Measurements from ENCODE around the gene LST1.
A peak's percentile ranks its signal among the peaks of the same experiment; 100 is the strongest.

LST1 gene

DNA sequence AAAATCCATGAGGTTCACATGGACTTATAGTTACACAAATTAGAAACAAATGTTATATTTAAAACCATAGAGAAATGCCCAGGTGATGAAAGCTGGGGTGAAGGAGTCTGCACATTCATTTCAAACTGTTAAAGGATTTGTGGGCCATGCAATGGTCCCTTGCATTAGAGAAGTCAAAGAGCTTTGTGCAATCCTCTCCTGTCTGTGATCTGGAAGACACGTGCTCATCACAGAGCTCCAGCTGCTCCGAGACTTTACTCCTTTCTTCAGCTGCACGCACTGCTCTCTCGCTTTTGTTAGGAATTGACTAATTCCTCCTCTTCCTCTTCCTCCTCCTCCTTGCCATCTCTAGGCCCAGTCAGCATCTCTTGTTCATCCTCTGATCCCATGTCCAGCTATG, 24.9 kb downstream of the LST1 start:
- intact Hi-C loops (cut with DNase I): no loop called here

DNA sequence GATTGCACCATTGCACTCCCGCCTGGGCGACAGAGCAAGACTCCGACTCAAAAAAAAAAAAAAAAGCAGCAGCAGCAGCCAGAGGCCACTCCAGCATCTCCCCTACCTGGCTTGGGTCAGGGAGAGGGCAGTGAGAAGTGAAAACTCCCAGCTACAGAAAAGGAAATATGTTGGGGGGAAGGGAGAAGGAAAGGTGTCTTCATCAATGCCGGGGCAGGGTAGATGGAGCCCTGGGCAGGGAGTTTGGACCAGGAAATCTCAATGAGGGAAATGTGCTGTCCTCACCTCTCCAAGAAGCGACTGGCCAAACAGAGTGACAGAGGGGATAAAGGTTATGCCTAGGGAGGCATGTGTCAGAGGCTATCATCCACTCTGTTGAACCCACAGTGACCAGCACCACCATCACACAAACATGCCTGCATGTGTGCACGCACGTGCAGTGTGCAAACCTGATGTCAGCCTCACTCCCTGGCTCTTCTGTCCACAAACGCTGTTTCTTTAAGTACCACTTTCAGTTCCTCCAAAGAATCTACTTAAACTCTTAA, 28.1 kb downstream of the LST1 start:
- DNase-seq: no peak

More for the DNA sequence above, 24.9 kb downstream of the LST1 start:
- no peak for DNase-seq

DNA sequence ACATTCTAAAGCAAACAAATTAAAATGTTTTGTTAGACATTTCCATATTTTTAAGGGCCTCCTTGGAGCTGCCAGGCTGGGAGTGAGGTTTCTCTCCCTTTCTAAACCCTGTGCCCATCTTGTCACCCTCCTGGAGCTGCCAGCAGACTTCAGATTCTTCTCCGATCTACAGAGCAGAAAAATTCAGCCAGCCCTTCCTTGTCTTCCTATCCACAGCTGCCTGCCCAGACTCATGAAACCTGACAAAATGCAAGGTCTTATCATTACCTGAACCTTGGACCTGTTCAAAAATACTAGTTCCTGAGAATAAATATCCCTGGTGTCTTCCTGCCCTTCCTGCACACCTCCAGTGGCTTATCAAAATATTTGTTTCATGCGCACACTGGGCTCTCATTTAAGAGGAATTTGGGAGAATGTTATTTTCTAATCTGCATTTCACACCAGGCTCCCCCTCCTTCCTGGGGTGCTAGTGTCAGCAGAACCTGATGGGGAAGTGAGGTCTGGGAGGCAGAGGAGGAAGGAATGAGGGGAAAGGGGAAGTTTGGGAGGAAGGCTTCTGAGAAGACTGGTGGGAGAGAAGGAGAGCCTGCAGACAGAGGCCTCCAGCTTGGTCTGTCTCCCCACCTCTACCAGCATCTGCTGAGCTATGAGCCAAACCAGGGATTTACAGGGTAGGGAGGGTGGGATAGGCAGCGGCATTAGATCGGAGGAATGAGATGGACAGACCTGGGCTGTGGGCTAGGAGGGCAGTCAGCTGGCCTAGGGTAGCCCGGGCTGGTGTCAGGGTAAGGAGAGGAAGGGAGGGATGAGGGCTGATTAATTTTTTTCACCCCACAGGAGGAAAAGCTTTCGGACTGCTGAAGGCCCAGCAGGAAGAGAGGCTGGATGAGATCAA, 28.9 kb downstream of the LST1 start, which contains the start of gene AIF1:
Gene AIF1, plus strand, starts transcription at position 551 of the 895 bp plus-strand sequence. Its CDS starts 96 bp downstream, at position 647.
- intact Hi-C loops (cut with DNase I): no loop called here
- DNase-seq: no peak

More for the DNA sequence above, 28.1 kb downstream of the LST1 start:
- intact Hi-C loops (cut with DNase I): no loop called here

DNA sequence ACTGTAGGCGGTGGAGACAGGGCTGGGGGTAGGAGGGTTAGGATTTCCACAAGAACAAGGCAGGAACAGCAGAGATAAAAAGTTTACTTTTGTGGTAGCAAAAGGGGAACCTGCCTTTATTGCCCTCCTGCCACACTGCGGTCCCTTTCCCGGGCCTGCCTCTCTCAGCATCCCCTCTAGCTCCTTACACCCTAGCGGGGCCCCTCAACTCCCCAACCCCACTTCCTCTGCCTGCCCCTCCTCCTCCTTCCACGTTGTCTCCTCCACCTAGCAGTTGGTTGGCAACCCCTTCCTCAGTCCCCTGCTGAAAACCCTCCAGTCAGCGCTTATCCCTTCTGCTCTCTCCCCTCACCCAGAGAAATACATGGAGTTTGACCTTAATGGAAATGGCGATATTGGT, 29.7 kb downstream of the LST1 start:
- intact Hi-C loops (cut with DNase I): no loop called here
- DNase-seq: no peak

DNA sequence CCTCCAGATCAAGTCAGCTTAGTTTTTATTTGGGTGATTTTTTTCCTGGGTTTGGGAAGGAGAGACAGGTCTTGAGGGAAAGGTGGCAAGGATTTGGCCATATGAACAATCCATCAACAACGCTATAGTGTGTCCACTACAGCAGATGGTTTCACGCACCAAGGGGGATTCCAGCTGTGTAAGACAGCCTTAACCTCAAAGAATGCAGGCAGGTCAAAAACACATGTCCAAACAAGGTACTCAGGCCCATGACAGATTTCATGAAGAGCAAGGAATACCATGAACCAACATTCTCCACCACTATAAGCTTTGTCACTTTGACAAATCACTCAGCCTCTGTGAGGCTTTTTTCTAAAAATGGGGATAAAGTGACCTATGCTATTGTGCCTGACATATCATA, 30.9 kb downstream of the LST1 start:
- intact Hi-C loops (cut with DNase I): no loop called here

DNA sequence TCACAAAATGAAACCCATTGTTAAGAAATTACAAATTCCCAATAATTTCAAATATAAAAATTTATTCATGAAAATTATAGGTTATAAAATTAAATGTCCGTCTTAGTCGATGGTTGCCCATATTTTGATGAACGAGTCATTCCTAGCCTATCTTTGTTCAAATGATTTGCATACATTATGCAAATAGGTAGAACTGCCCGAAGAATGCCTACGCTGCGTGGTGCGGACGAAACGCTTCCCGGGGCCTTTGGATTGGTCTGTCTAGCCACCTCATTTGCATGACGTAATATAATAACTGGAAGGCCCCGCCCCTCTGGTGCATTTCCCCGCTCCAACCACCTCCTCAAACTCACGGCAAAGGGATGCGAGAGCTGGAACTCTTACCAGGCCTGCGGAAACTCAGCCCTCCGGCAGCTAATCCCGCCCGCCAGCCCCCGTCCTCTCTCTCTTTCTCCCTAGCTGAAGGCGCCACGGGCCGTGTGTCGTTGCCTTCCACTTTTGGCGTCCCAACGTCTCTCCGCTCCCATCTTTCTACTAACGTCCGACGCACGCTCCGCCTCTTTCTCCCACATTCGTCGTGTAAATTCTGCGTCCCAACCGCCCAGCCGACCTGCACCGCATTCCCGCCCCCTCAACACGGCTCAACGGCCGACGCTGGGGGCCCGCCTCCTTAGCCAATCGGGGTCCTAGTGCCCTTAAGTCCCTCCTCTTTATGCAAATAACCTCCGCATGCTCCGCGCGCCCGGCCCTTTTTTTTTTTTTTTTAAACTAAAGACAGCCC, 33.9 kb downstream of the LST1 start:
- intact Hi-C loops (cut with DNase I): loop anchor here (1.0 kb wide), 1 partner anchor 32 kb away; the partner anchor contains the start of gene BAG6
- peak; percentile 90 to 100 (median 97) for DNase-seq

More for the DNA sequence above, 30.9 kb downstream of the LST1 start:
- no peak for DNase-seq

DNA sequence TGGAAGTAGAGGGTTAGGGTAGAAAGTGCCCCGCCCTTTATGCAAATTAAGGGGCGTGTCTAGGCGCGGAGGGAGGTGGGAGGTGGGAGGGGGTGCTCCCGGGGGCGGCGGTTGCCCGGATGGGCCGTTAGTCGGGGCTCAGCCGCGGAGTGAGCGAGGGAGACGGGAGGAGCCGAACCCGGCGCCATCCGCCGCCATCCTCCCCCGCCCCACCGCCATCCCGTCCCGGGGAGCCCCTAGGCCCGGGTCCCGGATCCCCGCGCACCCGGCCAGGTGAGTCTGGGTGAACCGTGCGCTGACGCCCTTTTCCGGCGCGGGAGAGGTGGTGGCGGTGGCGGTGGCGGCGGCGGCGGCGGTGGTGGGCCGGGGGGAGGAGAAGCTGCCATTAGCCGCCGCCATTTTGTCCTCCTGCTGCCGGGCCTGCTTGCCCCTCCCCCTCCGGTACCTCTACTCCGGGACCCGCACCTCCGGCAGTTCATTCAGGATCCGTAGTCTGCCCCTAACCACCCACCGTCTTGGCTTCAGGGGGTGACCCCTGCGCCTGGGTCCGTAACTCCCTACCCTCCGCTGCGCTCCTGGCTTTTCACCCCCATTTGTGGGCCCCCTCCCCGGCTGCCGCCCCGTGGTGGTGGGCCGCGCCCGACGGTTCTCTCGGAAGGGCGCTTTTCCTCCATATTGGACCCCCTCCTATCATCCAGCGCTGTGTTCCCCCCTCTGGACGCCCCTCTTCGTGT, 34.7 kb downstream of the LST1 start, which contains the start of gene PRRC2A:
Gene PRRC2A, plus strand, starts transcription at position 130 of the 734 bp plus-strand sequence. CDS start 2,075 bp downstream, outside the sequence.
- intact Hi-C loops (cut with DNase I): loop anchor here (1.0 kb wide), 1 partner anchor 32 kb away; the partner anchor contains the start of gene BAG6

DNA sequence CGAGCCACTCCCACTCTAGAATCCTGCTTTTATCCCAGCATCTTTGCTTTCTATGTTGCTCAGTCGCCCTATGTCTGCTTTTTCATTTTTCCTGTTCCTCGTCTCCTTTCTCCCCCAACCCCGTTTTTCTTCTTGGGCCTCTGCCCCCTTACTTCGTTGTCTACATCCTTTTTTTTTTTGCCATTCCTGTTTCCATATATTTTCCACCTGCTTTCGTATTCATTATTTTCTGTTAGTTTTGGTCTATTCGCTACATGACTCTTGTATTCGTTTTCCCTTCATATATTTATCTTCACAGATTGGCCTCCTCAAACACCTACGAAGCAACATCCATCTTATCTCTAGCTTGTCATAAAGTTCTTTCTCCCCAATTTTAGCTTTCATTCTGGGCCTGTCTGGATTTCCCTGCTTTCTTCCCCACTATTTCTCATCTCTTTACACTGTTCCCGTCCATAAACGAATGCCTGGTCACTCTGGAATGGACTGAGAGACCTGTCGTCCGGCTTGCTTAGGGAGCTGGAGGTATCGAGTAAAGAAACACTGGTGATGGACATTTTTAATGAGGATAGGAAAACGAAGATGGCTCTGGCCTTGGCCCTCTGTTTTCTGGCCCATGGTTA, 35.4 kb downstream of the LST1 start:
- DNase-seq: no peak
- intact Hi-C loops (cut with DNase I): no loop called here

More for the DNA sequence above, 34.7 kb downstream of the LST1 start, which contains the start of gene PRRC2A:
- DNase-seq: peak in 4 of 10 donors; percentile 61 to 93 (median 88)

GRCh38 chr6:31621991-31622390, 35.9 kb downstream of the LST1 start:
- DNase-seq: peak in 1 of 10 donors; percentile 14
- intact Hi-C loops (cut with DNase I): no loop called here

DNA sequence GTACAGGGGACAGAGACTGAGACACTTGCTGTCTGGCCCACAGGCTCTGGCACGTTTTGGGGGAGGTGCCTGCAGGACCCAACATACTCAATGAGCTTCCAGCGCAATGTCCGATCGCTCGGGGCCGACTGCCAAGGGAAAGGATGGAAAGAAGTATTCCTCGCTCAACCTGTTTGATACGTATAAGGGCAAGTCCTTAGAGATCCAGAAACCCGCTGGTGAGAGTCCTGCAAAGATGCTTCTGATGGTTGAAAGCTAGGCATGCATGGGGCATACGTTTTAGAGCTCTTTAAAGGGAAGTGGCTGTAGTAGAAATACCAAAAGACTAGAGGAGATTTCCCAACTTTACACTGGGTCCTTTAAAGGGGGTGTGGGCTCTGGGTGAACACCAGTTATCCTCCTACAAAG, 36.6 kb downstream of the LST1 start:
- DNase-seq: no peak
- intact Hi-C loops (cut with DNase I): no loop called here

GRCh38 chr6:31624070-31624469, 38.0 kb downstream of the LST1 start:
- intact Hi-C loops (cut with DNase I): no loop called here
- no peak for DNase-seq

DNA sequence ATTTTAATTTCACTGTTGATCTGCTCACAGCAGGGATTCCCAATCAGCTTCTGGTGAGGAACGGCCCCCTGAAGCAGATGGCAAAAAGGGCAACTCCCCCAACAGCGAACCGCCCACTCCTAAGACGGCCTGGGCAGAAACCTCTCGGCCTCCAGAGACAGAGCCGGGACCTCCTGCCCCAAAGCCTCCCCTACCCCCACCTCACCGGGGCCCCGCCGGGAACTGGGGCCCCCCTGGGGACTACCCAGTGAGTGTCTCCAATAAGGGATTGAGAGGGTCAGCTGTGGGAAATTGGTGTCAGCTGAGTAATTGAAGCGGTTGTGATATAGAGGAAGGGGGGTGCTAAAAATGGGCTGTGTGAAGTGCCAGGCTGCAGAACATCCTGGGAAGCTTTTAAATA, 40.9 kb downstream of the LST1 start:
- intact Hi-C loops (cut with DNase I): no loop called here
- DNase-seq: no peak

DNA sequence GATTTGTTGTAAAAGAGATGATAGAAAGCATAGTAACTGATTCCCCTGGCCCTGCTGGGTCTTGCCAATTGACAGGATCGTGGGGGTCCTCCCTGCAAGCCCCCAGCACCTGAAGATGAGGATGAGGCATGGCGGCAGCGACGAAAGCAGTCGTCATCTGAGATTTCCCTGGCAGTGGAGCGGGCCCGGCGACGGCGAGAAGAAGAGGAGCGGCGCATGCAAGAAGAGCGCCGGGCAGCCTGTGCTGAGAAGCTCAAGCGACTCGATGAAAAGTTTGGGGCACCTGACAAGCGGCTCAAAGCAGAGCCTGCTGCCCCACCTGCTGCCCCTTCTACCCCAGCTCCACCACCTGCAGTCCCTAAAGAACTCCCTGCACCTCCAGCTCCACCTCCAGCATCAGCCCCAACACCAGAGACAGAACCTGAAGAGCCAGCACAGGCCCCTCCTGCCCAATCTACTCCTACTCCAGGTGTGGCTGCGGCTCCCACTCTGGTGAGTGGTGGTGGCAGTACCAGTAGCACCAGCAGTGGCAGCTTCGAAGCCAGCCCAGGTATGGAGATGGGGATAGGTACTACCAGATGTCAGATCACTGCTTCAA, 41.7 kb downstream of the LST1 start:
- no peak for DNase-seq
- intact Hi-C loops (cut with DNase I): no loop called here

- DNase-seq: no peak
- intact Hi-C loops (cut with DNase I): no loop called here
Measured at GRCh38 chr6:31629014-31629413, 42.9 kb downstream of the LST1 start.

DNA sequence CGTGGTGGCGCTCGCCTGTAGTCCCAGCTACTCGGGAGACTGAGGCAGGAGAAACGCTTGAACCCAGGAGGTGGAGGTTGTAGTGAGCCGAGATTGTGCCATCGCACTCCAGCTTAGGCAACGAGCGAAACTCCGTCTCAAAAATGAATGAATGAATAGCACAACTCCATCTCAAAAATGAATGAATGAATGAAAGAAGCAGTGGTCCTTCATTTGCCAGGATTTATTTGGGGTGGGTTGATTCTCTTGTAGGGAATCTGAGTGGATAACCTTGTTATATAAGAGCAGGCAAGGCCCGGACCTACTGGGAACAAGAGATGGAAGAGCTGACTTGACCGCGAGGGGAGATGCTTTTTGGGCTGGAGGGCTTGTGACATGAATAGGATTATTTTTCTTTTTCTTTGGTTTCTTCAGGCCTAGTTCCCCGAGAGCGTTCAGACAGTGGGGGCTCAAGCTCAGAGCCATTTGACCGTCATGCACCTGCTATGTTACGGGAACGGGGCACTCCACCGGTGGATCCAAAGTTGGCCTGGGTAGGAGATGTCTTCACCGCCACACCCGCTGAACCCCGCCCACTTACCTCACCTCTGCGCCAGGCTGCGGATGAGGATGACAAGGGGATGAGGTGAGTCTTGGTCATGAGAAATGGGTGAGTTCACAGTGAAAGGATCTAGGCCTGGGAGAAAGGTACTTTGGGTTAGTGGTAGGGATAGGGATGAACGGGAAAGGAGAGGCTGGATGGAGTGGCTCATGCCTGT, 44.3 kb downstream of the LST1 start:
- intact Hi-C loops (cut with DNase I): no loop called here
- DNase-seq: peak in 1 of 10 donors; percentile 74

GRCh38 chr6:31631209-31631608, 45.1 kb downstream of the LST1 start:
- intact Hi-C loops (cut with DNase I): no loop called here
- DNase-seq: no peak

DNA sequence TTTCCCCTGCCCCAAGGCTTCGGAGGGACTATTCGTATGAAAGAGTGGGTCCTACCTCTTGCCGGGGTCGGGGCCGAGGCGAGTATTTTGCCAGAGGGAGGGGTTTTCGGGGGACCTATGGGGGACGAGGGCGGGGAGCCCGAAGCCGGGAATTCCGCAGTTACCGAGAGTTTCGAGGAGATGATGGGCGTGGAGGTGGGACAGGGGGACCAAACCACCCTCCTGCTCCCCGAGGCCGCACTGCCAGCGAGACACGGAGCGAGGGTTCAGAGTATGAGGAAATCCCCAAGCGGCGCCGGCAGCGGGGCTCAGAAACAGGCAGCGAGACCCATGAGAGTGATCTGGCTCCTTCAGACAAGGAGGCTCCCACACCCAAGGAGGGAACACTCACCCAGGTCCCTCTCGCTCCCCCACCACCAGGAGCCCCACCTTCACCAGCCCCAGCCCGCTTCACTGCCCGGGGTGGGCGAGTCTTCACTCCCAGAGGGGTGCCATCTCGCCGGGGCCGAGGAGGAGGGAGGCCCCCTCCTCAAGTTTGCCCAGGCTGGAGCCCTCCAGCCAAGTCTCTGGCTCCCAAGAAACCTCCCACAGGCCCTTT, 45.7 kb downstream of the LST1 start:
- no peak for DNase-seq
- intact Hi-C loops (cut with DNase I): no loop called here

Measured in posterior cingulate gyrus (tissue), 11 donors.